Neural progenitor cell (in vitro differentiated cells): ENCODE data around the gene PUS7L.

Experiments
- EZH2 ChIP-seq: fragments of 200-600 bp; sonication (generic); IDR thresholded peaks from 2 replicates; pipeline ENCODE4 v1.6.1; 2017; ENCODE audit warnings: antibody characterized with exemption, mild to moderate bottlenecking, moderate library complexity
- EZH2phosphoT487 ChIP-seq: fragments of 200-600 bp; sonication (generic); IDR thresholded peaks from 2 replicates; pipeline ENCODE4 v1.6.1; 2017; ENCODE audit warnings: antibody characterized with exemption
- TF ChIP-seq, protein P1 (sequence below): fragments of 200-600 bp; sonication (generic); IDR thresholded peaks from 2 replicates; pipeline ENCODE4 v1.5.1; 2017; ENCODE audit warnings: antibody characterized with exemption, mild to moderate bottlenecking

DNA sequence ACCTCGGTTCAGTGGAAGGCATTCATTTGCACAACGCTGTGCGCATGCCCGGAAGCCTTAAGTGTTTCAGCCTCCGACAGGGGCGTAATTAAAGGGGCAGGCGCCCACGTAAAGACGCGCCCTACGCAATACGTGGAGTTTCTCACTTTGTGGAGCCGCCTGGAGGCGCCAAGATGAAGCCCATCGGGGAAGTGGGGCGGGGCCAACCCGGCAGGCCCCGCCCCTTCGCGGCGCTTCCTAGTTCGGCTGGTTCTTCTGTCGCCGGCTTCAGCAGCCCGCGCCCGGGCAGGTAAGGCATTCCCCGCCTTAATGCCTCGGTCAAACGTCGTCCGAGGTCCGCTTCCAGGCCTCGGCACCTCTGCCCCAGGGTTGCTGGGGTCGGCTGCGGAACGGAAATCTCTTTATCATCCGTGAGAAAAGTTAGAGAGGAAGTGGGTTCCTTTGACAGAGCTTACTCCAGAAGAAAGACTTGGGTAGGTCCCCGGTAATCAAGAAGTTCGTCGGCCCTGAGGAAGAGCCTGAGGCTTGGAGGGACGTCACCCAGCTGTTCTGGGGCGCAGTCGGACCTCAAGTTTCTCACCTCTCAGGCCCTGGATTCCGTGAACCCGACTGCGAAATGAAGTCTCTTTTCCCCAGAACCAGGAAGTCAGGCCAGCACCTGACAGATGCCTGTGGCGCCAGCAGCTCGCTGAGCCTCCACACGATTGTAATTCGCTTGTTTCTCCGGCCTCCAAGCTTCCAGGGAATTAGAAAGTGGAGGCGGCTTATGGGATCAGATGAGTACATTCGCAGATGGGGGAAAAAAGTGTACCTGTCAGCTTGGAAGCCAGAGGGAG lies at the start of gene PUS7L, which contains the start of gene IRAK4:
- TF ChIP-seq, protein P1, sequence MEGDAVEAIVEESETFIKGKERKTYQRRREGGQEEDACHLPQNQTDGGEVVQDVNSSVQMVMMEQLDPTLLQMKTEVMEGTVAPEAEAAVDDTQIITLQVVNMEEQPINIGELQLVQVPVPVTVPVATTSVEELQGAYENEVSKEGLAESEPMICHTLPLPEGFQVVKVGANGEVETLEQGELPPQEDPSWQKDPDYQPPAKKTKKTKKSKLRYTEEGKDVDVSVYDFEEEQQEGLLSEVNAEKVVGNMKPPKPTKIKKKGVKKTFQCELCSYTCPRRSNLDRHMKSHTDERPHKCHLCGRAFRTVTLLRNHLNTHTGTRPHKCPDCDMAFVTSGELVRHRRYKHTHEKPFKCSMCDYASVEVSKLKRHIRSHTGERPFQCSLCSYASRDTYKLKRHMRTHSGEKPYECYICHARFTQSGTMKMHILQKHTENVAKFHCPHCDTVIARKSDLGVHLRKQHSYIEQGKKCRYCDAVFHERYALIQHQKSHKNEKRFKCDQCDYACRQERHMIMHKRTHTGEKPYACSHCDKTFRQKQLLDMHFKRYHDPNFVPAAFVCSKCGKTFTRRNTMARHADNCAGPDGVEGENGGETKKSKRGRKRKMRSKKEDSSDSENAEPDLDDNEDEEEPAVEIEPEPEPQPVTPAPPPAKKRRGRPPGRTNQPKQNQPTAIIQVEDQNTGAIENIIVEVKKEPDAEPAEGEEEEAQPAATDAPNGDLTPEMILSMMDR, result peak; percentile 56
- TF ChIP-seq EZH2, result no peak
- TF ChIP-seq EZH2phosphoT487, result no peak
